Gastrocnemius medialis (tissue), 4 donors: ENCODE results near the gene RPL12.

ENCODE experiments used
- POLR2A ChIP-seq, 2 donors: fragments of 450-650 bp; IDR thresholded peaks; one replicate each; pipeline ENCODE4 v1.6.1; 2017; ENCODE audit warnings: antibody characterized with exemption in 2 of 2, mild to moderate bottlenecking in 2 of 2, moderate library complexity in 2 of 2
- TF ChIP-seq, protein P1 (sequence below), 5 experiments: fragments of 450-650 bp in 3 of 5; fragments of 200-600 bp in 2 of 5; sonication (generic) in 2 of 5; IDR thresholded peaks in 4 of 5; conservative IDR thresholded peaks in 1 of 5; 1 replicate in 4 of 5; 2 replicates in 1 of 5; pipeline ENCODE4 v1.5.1; 2016 to 2019; ENCODE audit warnings: antibody characterized with exemption in 5 of 5, mild to moderate bottlenecking in 3 of 5, moderate library complexity in 3 of 5

DNA sequence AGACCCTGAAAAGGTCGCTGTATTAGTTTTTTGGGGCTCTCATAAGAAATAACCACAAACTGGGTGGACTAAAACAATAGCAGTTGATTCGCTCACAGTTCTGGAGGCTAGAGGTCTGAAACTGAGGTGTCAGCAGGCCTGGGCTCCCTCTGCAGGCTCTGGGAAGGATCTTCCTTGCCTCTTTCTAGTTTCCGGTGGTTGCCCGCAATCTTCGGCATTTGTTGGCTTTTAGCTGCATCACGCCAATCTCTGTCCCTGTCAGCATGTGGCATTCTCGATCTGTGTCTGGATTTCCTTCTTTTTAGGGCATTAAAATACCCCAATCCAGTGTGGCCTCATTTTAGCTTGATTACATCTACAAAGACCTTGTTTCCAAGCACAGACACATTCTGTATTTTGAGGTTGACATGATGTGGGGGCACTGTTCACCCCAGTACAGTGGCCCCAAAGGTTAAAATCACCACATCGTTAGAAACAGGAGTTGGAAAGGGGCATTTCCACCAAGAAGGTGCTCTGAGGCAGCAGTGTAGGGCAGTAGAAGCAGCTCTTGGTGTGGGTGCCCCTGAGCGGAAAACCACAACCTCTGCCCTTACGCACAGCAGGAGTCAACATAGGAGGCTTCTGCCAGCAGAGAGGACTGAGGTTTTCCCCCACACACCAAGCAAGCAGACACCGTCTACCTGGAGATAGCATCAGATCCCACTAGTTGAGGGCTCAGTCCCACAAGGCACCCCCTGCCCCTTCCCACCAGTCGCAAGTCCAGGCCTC, 13.5 kb downstream of the RPL12 start:
- TF ChIP-seq, protein P1, sequence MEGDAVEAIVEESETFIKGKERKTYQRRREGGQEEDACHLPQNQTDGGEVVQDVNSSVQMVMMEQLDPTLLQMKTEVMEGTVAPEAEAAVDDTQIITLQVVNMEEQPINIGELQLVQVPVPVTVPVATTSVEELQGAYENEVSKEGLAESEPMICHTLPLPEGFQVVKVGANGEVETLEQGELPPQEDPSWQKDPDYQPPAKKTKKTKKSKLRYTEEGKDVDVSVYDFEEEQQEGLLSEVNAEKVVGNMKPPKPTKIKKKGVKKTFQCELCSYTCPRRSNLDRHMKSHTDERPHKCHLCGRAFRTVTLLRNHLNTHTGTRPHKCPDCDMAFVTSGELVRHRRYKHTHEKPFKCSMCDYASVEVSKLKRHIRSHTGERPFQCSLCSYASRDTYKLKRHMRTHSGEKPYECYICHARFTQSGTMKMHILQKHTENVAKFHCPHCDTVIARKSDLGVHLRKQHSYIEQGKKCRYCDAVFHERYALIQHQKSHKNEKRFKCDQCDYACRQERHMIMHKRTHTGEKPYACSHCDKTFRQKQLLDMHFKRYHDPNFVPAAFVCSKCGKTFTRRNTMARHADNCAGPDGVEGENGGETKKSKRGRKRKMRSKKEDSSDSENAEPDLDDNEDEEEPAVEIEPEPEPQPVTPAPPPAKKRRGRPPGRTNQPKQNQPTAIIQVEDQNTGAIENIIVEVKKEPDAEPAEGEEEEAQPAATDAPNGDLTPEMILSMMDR (IDR thresholded peaks at IDR 0.05 in 4 of 5, conservative IDR thresholded peaks at IDR 0.05 in 1 of 5), result no peak
- TF ChIP-seq POLR2A (IDR thresholded peaks at IDR 0.05), result no peak
